HepG2 (cell line): ENCODE results near the gene COG1. TPM values are rescaled to one million over a fixed set of nuclear protein-coding genes. Genes with fewer than 3 reads are reported as not detected.
A peak's percentile ranks its signal among the peaks of the same experiment; 100 is the strongest.

Source experiments
- JARID2 ChIP-seq: sonication (generic); formaldehyde crosslinking; IDR thresholded peaks from 2 replicates; pipeline ENCODE4 v1.8.1; 2023; ENCODE audit warnings: missing genetic modification reagents, inconsistent platforms; ENCODE audit not compliant: insufficient replicate concordance
- KLF15 ChIP-seq: sonication (generic); formaldehyde crosslinking; IDR thresholded peaks from 2 replicates; pipeline ENCODE4 v1.8.1; 2023; ENCODE audit warnings: borderline replicate concordance, mild to moderate bottlenecking, inconsistent platforms, missing genetic modification reagents, mixed read lengths
- NR1H2 ChIP-seq: sonication (generic); formaldehyde crosslinking; IDR thresholded peaks from 2 replicates; pipeline ENCODE4 v1.8.1; 2022; ENCODE audit warnings: low read depth, missing genetic modification reagents, borderline replicate concordance
- NR2F2 ChIP-seq: IDR thresholded peaks from 2 replicates; pipeline ENCODE4 v1.6.1; 2012; ENCODE audit warnings: low read depth, inconsistent platforms, borderline replicate concordance
- RFX3 ChIP-seq: IDR thresholded peaks from 2 replicates; pipeline ENCODE4 v1.6.1; 2016; ENCODE audit warnings: missing biosample characterization, missing genetic modification reagents
- SAP130 ChIP-seq: IDR thresholded peaks from 2 replicates; pipeline ENCODE4 v1.6.1; 2016; ENCODE audit warnings: low read depth
- XRCC5 ChIP-seq: fragments of 200-400 bp; formaldehyde crosslinking; optimal IDR thresholded peaks from 2 replicates; pipeline ENCODE3; 2017; ENCODE audit warnings: mild to moderate bottlenecking, low read length
- ZNF335 ChIP-seq: sonication (generic); formaldehyde crosslinking; IDR thresholded peaks from 2 replicates; pipeline ENCODE4 v1.4.0; 2020; ENCODE audit warnings: missing genetic modification reagents
- ZNF33B ChIP-seq: sonication (generic); formaldehyde crosslinking; IDR thresholded peaks from 2 replicates; pipeline ENCODE4 v1.5.1; 2020; ENCODE audit warnings: mild to moderate bottlenecking, missing genetic modification reagents
- ZNF468 ChIP-seq: sonication (generic); formaldehyde crosslinking; IDR thresholded peaks from 2 replicates; pipeline ENCODE4 v1.8.0; 2022; ENCODE audit warnings: mild to moderate bottlenecking, moderate library complexity, missing genetic modification reagents
- ZNF510 ChIP-seq: sonication (generic); formaldehyde crosslinking; IDR thresholded peaks from 2 replicates; pipeline ENCODE4 v1.4.0; 2020; ENCODE audit warnings: low read depth, mild to moderate bottlenecking, missing genetic modification reagents
- ZNF776 ChIP-seq: sonication (generic); formaldehyde crosslinking; IDR thresholded peaks from 2 replicates; pipeline ENCODE4 v1.4.0; 2020; ENCODE audit warnings: mild to moderate bottlenecking, missing genetic modification reagents
- polyA plus RNA-seq, 8 experiments: library from polyadenylated mRNA; depleted of rRNA in 3 of 8; stranded (reverse) in 7 of 8; unstranded in 1 of 8; fragments of >200 nt; fragmentation: Illumina TruSeq in 4 of 8; extraction: Trizol in 4 of 8; gene quantifications; 2 replicates each; pipeline versions ENCODE4 v1.2.1 to v1.2.3, GENCODE V29; 2011 to 2016; ENCODE audit warnings: low read depth in 4 of 8, missing spikeins in 1 of 8, mixed read lengths in 1 of 8; ENCODE audit not compliant: insufficient read depth in 1 of 8
- total RNA-seq, 5 experiments: library from RNA; depleted of rRNA; stranded (reverse); fragments of >200 nt; fragmentation: Illumina TruSeq; extraction: Trizol; gene quantifications; 2 replicates each; pipeline ENCODE4 v1.2.3, GENCODE V29; 2016; ENCODE audit warnings: low read depth in 1 of 5
- TF ChIP-seq, protein P1 (sequence below): sonication (generic); formaldehyde crosslinking; IDR thresholded peaks from 2 replicates; pipeline ENCODE4 v1.5.0; 2020; ENCODE audit warnings: missing genetic modification reagents
- TF ChIP-seq, protein P2 (sequence below): sonication (generic); formaldehyde crosslinking; IDR thresholded peaks from 2 replicates; pipeline ENCODE4 v1.8.0; 2022; ENCODE audit warnings: mild to moderate bottlenecking, missing genetic modification reagents, moderate library complexity
- TF ChIP-seq, protein P3 (sequence below): sonication (generic); formaldehyde crosslinking; IDR thresholded peaks from 2 replicates; pipeline ENCODE4 v1.4.0; 2020; ENCODE audit warnings: mild to moderate bottlenecking, missing genetic modification reagents
- TF ChIP-seq, protein P4 (sequence below): sonication (generic); formaldehyde crosslinking; IDR thresholded peaks from 2 replicates; pipeline ENCODE4 v1.5.1; 2020; ENCODE audit warnings: mild to moderate bottlenecking, missing genetic modification reagents, moderate library complexity
- TF ChIP-seq, protein P5 (sequence below): sonication (generic); formaldehyde crosslinking; conservative IDR thresholded peaks from 2 replicates; pipeline ENCODE4 v1.8.1; 2023; ENCODE audit warnings: missing genetic modification reagents
- TF ChIP-seq, protein P6 (sequence below): IDR thresholded peaks from 2 replicates; pipeline ENCODE4 v1.6.1; 2016; ENCODE audit warnings: missing biosample characterization, missing genetic modification reagents, low read depth
- TF ChIP-seq, protein P7 (sequence below): sonication (generic); formaldehyde crosslinking; conservative IDR thresholded peaks from 2 replicates; pipeline ENCODE4 v1.4.0; 2020; ENCODE audit warnings: missing genetic modification reagents

Gene COG1
- total and polyA plus RNA-seq, 2 of the 13 experiments (the other 11 are each of a cell fraction or from before 2014, with no cell fraction given): 36.6 to 39.7 TPM

DNA sequence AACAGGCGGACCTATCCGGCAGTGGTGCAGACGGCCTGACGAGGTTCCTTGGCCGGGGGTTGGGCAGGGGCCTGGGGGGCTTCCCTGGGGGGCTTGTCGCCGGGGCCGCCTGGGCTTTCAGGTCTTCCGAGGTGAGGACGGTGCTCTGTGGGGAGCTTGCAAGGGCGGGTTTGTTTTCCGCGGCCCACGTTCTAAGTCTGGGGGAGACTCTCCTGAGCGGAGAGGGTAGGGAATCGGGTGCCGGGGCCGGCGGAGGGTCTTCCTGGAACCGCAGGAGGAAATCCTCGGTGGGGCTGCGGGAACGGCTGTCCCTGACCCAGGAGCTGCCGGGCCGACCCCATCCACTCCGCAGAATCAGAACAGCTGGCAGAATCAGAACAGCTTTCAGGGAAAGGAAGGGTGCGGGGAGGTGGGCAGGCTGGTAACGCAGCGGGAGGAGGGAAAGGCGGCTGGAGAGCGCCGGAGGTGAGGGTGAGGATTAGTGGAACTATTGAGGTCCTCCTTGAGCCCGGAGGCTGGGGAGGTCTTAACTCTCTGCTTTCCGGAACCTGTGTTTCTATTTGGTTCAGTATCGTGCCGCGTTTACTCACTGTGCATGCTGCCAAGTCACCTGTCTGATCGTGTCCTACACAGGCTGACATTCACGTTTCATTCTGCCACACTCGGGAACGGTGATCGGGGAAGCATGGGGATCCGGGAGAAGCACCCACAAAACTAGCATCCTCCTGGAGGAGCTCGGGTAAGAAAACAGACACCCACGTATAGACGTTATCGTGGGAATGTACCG is 39.9 kb downstream of the COG1 start (continued):
- TF ChIP-seq, protein P1, sequence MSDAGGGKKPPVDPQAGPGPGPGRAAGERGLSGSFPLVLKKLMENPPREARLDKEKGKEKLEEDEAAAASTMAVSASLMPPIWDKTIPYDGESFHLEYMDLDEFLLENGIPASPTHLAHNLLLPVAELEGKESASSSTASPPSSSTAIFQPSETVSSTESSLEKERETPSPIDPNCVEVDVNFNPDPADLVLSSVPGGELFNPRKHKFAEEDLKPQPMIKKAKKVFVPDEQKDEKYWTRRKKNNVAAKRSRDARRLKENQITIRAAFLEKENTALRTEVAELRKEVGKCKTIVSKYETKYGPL: no peak
- TF ChIP-seq, protein P2, sequence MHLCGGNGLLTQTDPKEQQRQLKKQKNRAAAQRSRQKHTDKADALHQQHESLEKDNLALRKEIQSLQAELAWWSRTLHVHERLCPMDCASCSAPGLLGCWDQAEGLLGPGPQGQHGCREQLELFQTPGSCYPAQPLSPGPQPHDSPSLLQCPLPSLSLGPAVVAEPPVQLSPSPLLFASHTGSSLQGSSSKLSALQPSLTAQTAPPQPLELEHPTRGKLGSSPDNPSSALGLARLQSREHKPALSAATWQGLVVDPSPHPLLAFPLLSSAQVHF: no peak
- TF ChIP-seq XRCC5: no peak
- TF ChIP-seq, protein P3, sequence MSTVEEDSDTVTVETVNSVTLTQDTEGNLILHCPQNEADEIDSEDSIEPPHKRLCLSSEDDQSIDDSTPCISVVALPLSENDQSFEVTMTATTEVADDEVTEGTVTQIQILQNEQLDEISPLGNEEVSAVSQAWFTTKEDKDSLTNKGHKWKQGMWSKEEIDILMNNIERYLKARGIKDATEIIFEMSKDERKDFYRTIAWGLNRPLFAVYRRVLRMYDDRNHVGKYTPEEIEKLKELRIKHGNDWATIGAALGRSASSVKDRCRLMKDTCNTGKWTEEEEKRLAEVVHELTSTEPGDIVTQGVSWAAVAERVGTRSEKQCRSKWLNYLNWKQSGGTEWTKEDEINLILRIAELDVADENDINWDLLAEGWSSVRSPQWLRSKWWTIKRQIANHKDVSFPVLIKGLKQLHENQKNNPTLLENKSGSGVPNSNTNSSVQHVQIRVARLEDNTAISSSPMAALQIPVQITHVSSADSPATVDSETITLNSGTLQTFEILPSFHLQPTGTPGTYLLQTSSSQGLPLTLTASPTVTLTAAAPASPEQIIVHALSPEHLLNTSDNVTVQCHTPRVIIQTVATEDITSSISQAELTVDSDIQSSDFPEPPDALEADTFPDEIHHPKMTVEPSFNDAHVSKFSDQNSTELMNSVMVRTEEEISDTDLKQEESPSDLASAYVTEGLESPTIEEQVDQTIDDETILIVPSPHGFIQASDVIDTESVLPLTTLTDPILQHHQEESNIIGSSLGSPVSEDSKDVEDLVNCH (CRISPR knock-in tag): no peak
- no peak for TF ChIP-seq RFX3 (CRISPR knock-in tag)
- TF ChIP-seq, protein P4, sequence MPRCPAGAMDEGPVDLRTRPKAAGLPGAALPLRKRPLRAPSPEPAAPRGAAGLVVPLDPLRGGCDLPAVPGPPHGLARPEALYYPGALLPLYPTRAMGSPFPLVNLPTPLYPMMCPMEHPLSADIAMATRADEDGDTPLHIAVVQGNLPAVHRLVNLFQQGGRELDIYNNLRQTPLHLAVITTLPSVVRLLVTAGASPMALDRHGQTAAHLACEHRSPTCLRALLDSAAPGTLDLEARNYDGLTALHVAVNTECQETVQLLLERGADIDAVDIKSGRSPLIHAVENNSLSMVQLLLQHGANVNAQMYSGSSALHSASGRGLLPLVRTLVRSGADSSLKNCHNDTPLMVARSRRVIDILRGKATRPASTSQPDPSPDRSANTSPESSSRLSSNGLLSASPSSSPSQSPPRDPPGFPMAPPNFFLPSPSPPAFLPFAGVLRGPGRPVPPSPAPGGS (CRISPR knock-in tag): no peak
- 0 out of 2 replicates have a peak, but pooled peaks have one; percentile 15 for TF ChIP-seq ZNF776
- peak; percentile 98 for TF ChIP-seq ZNF335
- TF ChIP-seq JARID2: no peak
- no peak for TF ChIP-seq ZNF33B
- no peak for TF ChIP-seq NR2F2
- TF ChIP-seq NR1H2 (CRISPR knock-in tag): no peak
- TF ChIP-seq SAP130 (CRISPR knock-in tag): peak; percentile 62
- no peak for TF ChIP-seq ZNF468 (CRISPR knock-in tag)
- TF ChIP-seq, protein P5, sequence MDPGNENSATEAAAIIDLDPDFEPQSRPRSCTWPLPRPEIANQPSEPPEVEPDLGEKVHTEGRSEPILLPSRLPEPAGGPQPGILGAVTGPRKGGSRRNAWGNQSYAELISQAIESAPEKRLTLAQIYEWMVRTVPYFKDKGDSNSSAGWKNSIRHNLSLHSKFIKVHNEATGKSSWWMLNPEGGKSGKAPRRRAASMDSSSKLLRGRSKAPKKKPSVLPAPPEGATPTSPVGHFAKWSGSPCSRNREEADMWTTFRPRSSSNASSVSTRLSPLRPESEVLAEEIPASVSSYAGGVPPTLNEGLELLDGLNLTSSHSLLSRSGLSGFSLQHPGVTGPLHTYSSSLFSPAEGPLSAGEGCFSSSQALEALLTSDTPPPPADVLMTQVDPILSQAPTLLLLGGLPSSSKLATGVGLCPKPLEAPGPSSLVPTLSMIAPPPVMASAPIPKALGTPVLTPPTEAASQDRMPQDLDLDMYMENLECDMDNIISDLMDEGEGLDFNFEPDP: no peak
- TF ChIP-seq, protein P6, sequence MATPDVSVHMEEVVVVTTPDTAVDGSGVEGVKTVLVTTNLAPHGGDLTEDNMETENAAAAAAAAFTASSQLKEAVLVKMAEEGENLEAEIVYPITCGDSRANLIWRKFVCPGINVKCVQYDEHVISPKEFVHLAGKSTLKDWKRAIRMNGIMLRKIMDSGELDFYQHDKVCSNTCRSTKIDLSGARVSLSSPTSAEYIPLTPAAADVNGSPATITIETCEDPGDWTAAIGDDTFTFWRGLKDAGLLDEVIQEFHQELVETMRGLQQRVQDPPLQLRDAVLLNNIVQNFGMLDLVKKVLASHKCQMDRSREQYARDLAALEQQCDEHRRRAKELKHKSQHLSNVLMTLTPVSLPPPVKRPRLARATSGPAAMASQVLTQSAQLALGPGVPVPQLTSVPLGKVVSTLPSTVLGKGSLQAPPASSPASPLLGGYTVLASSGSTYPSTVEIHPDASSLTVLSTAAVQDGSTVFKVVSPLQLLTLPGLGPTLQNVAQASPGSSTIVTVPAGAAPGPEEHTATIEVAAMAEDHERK: no peak
- TF ChIP-seq KLF15: no peak
- TF ChIP-seq, protein P7, sequence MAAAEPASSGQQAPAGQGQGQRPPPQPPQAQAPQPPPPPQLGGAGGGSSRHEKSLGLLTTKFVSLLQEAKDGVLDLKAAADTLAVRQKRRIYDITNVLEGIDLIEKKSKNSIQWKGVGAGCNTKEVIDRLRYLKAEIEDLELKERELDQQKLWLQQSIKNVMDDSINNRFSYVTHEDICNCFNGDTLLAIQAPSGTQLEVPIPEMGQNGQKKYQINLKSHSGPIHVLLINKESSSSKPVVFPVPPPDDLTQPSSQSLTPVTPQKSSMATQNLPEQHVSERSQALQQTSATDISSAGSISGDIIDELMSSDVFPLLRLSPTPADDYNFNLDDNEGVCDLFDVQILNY (CRISPR knock-in tag): no peak
- TF ChIP-seq ZNF510 (CRISPR knock-in tag): no peak
